ENCODE measurements around the gene CYTH1. TPM values are rescaled to one million over a fixed set of nuclear protein-coding genes. Genes with fewer than 3 reads are reported as not detected.

The CYTH1 gene
- total RNA-seq, 1 donor from 2014 or later, result 103 TPM

DNA sequence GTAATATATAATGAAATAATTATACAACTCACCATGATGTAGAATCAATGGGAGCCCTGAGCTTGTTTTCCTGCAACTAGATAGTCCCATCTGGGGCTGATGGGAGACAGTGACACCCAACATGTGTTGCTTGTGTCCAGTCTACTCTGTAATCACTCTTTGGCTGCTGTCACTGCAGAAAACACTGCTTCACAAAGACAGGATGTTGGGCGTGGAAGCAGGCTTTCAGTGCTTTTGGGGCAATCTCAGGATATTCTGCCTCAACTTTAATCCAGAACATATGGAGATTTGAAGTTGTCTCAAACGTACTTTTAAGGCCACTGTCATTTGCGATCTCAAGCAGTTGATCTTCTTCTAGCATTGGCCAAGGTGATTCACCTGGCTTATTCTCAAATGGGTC is 94.9 kb downstream of the CYTH1 start:
- Histone ChIP-seq H3K27me3 (no peaks in the 10 kb centered on the region), H3K36me3 (peaks cover 84% of the 10 kb centered on the region), H3K9me3 (no peaks in the 10 kb centered on the region), H3K4me1 (no peaks in the 10 kb centered on the region), H3K27ac (no peak overlapping the region), H3K4me3 (no peak overlapping the region)
- intact Hi-C loops (cut with DNase I), result no loop called here
- DNase-seq, result no peak
- TF ChIP-seq, protein P1, sequence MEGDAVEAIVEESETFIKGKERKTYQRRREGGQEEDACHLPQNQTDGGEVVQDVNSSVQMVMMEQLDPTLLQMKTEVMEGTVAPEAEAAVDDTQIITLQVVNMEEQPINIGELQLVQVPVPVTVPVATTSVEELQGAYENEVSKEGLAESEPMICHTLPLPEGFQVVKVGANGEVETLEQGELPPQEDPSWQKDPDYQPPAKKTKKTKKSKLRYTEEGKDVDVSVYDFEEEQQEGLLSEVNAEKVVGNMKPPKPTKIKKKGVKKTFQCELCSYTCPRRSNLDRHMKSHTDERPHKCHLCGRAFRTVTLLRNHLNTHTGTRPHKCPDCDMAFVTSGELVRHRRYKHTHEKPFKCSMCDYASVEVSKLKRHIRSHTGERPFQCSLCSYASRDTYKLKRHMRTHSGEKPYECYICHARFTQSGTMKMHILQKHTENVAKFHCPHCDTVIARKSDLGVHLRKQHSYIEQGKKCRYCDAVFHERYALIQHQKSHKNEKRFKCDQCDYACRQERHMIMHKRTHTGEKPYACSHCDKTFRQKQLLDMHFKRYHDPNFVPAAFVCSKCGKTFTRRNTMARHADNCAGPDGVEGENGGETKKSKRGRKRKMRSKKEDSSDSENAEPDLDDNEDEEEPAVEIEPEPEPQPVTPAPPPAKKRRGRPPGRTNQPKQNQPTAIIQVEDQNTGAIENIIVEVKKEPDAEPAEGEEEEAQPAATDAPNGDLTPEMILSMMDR (IDR thresholded peaks at IDR 0.05), result no peak
- ATAC-seq, result no peak

DNA sequence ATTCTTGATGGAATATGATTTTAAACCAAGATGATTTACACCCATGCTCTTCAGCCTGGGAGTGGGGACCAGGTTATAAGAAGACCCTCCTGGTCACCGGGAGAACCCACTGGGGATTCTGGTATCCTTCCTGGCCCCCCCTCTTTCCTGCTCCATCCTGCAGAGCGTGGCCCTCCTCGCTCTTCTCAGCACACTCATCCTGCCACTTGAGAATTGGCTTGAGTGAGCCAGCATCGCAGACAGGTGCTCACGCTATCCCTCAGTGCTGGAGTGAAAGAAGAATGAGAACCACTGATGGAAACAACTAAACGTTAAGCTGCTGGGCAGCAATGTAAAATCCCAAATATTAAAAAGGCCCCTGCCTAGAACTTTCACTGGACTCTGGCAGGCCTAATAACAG is 98.0 kb downstream of the CYTH1 start:
- Histone ChIP-seq H3K27ac (no peak overlapping the region), H3K27me3 (no peaks in the 10 kb centered on the region), H3K9me3 (no peaks in the 10 kb centered on the region), H3K4me1 (no peaks in the 10 kb centered on the region), H3K4me3 (no peak overlapping the region), H3K36me3 (peaks cover 81% of the 10 kb centered on the region)
- ATAC-seq, result no peak
- DNase-seq, result no peak
- intact Hi-C loops (cut with DNase I), result no loop called here
- TF ChIP-seq, protein P1 (IDR thresholded peaks at IDR 0.05), result no peak

DNA sequence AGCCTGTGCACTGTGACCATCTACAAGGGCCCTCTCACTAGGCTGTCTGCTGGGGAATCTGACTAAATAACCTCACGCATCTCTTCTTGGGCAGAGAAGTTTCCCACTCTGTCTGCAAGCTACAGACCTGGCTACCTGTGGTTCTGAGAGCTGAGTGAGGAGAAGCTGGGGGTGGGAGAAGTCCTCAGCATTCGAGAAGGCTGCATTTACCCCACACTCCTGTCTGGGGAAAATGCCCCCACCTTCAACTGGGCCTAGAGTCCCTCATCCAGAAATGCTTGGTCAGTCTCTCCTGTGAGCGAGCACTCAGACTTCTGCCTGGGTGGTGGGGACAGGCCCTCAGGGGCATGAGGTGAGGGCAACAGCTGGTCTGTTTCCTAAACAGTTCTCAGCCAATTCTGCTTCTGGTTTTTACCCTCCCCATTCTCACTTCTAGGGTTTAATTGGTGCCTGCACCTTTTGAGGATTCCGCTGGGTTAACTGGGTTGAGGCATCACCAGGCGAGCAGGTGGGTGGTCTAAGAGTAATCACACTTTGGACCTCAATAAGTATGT is 98.6 kb downstream of the CYTH1 start:
- Histone ChIP-seq H3K36me3 (peaks cover 81% of the 10 kb centered on the region), H3K4me3 (no peak overlapping the region), H3K27ac (no peak overlapping the region), H3K4me1 (no peaks in the 10 kb centered on the region), H3K27me3 (no peaks in the 10 kb centered on the region), H3K9me3 (no peaks in the 10 kb centered on the region)
- DNase-seq, result no peak
- no peak for ATAC-seq
- intact Hi-C loops (cut with DNase I), result no loop called here
- TF ChIP-seq, protein P1 (IDR thresholded peaks at IDR 0.05), result no peak

DNA sequence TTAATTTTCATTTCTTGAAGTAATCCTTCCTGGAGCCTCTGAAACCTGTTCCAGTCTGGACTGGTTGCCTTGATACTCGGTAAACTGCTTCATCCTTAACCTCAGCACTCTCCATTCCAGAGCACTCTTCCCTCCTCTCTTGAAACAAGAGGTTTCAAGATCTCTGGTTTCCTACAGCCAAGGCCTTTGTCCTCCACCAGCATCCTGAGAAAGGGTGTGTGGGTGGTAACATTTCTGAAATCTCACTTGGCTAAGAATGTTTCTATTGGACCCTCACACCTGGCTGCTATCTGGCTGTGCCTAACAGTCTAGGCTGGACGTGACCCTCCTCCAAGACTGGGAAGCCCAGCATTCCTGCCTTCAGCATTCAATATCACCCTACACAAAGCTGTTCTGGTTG is 99.7 kb downstream of the CYTH1 start:
- intact Hi-C loops (cut with DNase I), result no loop called here
- Histone ChIP-seq H3K4me3 (no peak overlapping the region), H3K36me3 (peaks cover 80% of the 10 kb centered on the region), H3K27ac (peak overlapping the region; percentile 33), H3K4me1 (no peaks in the 10 kb centered on the region), H3K27me3 (no peaks in the 10 kb centered on the region), H3K9me3 (no peaks in the 10 kb centered on the region)
- ATAC-seq (peak; percentile 70), DNase-seq (no peak)
- TF ChIP-seq, protein P1 (IDR thresholded peaks at IDR 0.05), result no peak

DNA sequence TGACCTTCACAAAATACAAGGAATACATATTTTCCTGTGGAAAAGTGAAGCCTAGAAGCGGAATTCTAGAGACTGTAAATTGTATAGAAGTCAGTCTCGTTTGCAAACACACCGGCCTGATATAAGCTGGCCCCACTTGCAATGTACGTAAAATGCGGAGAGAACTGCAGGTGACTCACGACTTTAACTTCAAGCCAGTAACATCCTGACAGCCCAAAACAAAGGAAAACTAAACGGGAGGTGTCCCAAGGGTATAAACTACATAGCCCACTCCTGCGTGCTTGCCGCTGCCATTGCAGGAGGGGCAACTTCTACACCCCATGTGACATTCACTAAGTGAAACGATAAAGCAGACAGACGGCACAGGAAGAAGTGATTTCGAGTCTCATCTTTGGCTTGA is 101.6 kb downstream of the CYTH1 start:
- intact Hi-C loops (cut with DNase I), result no loop called here
- no peaks in the 10 kb centered on the region for H3K9me3 ChIP-seq
- no peaks in the 10 kb centered on the region for H3K27me3 ChIP-seq
- H3K36me3 ChIP-seq, result peaks cover 80% of the 10 kb centered on the region
- no peak overlapping the region for H3K4me3 ChIP-seq
- TF ChIP-seq, protein P1 (IDR thresholded peaks at IDR 0.05), result no peak
- DNase-seq (peak; percentile 2), ATAC-seq (no peak)
- no peaks in the 10 kb centered on the region for H3K4me1 ChIP-seq
- no peak overlapping the region for H3K27ac ChIP-seq
